Ovary (tissue), 3 donors: ENCODE data around the gene CBX1.

ENCODE experiments used
- CTCF ChIP-seq, 3 donors: fragments of 450-650 bp in 2 of 3; fragments of 200-600 bp in 1 of 3; IDR thresholded peaks; one replicate each; pipeline versions ENCODE4 v1.5.1 to v1.8.0; 2016 to 2022; ENCODE audit warnings: antibody characterized with exemption in 3 of 3, mild to moderate bottlenecking in 1 of 3
- POLR2A ChIP-seq: fragments of 450-650 bp; IDR thresholded peaks from one replicate; pipeline ENCODE4 v1.6.1; 2017; ENCODE audit warnings: antibody characterized with exemption, mild to moderate bottlenecking, moderate library complexity
- donor health status: DM: no; HTN: no; CAD: no.

GRCh38 chr17:48132385-48132784 is 31.1 kb upstream of the CBX1 start:
- TF ChIP-seq CTCF (IDR thresholded peaks at IDR 0.05) (no peak), POLR2A (no peak)
